SK-N-SH (cell line): ENCODE results near the gene RSRC1. TPM values are rescaled to one million over a fixed set of nuclear protein-coding genes. Genes with fewer than 3 reads are reported as not detected.

Experiments used
- CTCF ChIA-PET: fragments of 300-600, 350-600 bp; formaldehyde crosslinking; extraction: SDS; loops from one replicate; lab custom pipeline; 2021; lab: Yijun Ruan, JAX
- POLR2A ChIA-PET: fragments of 350-600 bp; sonication (Branson Sonifier 250); formaldehyde crosslinking; extraction: SDS; loops from one replicate; lab custom pipeline; 2020; ENCODE audit warnings: antibody characterized with exemption, inconsistent platforms; lab: Yijun Ruan, JAX
- DNase-seq: peaks from one replicate; pipeline ENCODE4 v3.0.0; 2012
- H2AFZ ChIP-seq: fragments of 200-600 bp; sonication (generic); 2 replicates; pipeline ENCODE4 v1.8.1; 2016; ENCODE audit warnings: antibody characterized with exemption, mild to moderate bottlenecking, low read depth
- H3F3A ChIP-seq: fragments of 200-600 bp; sonication (generic); replicated peaks from 2 replicates; pipeline ENCODE3; 2016; ENCODE audit warnings: antibody characterized with exemption, mild to moderate bottlenecking; ENCODE audit not compliant: insufficient read depth
- H3K27ac ChIP-seq, 2 experiments: fragments of 200-500 bp in 1 of 2; fragments of 200-600 bp in 1 of 2; sonication (Bioruptor generic) in 1 of 2; sonication (generic), shearing (Covaris generic) in 1 of 2; 2 replicates each; pipeline versions ENCODE4 v1.5.1 to v1.6.1; 2014 to 2016; ENCODE audit warnings: low read depth in 2 of 2, inconsistent platforms in 1 of 2, low read length in 1 of 2, mild to moderate bottlenecking in 1 of 2, mixed read lengths in 1 of 2
- H3K27me3 ChIP-seq: fragments of 200-600 bp; sonication (generic), shearing (Covaris generic); 2 replicates; pipeline ENCODE4 v1.6.1; 2016; ENCODE audit warnings: mixed run types; ENCODE audit not compliant: insufficient read depth
- H3K36me3 ChIP-seq, 2 experiments: fragments of 200-500 bp in 1 of 2; fragments of 200-600 bp in 1 of 2; sonication (Bioruptor generic) in 1 of 2; sonication (generic) in 1 of 2; replicated peaks in 1 of 2; 2 replicates each; pipeline versions ENCODE3 to v1.5.1; 2014 to 2016; ENCODE audit warnings: low read length in 1 of 2, mild to moderate bottlenecking in 1 of 2; ENCODE audit not compliant: insufficient read depth in 2 of 2, control insufficient read depth in 1 of 2
- H3K4me1 ChIP-seq, 2 experiments: fragments of 200-500 bp in 1 of 2; fragments of 200-600 bp in 1 of 2; sonication (Bioruptor generic) in 1 of 2; sonication (generic), shearing (Covaris generic) in 1 of 2; 2 replicates each; pipeline versions ENCODE4 v1.5.1 to v1.6.1; 2014 to 2016; ENCODE audit warnings: low read depth in 1 of 2, low read length in 1 of 2, mixed run types in 1 of 2; ENCODE audit not compliant: insufficient read depth in 2 of 2, control insufficient read depth in 1 of 2
- H3K4me2 ChIP-seq: fragments of 200-600 bp; sonication (generic), shearing (Covaris generic); 2 replicates; pipeline ENCODE4 v1.6.1; 2017; ENCODE audit warnings: mixed run types
- H3K4me3 ChIP-seq, 2 experiments: fragments of 200-500 bp in 1 of 2; fragments of 200-600 bp in 1 of 2; sonication (Bioruptor generic) in 1 of 2; sonication (generic), shearing (Covaris generic) in 1 of 2; 2 replicates each; pipeline versions ENCODE4 v1.5.1 to v1.8.1; 2014 to 2016; ENCODE audit warnings: low read depth in 2 of 2, inconsistent platforms in 1 of 2, low read length in 1 of 2, mild to moderate bottlenecking in 1 of 2, mixed read lengths in 1 of 2, moderate library complexity in 1 of 2
- H3K79me2 ChIP-seq: fragments of 200-600 bp; sonication (generic); 2 replicates; pipeline ENCODE4 v1.8.1; 2017; ENCODE audit warnings: mild to moderate bottlenecking; ENCODE audit not compliant: insufficient read depth
- H3K9ac ChIP-seq: fragments of 200-600 bp; sonication (generic); 2 replicates; pipeline ENCODE4 v1.6.1; 2017; ENCODE audit warnings: mixed run types
- H3K9me2 ChIP-seq: fragments of 200-600 bp; sonication (generic); 2 replicates; pipeline ENCODE4 v1.6.1; 2017; ENCODE audit warnings: mixed run types
- H3K9me3 ChIP-seq: fragments of 200-600 bp; sonication (generic); 2 replicates; pipeline ENCODE4 v1.6.1; 2017; ENCODE audit warnings: mixed run types, mild to moderate bottlenecking, moderate library complexity
- H4K20me1 ChIP-seq: fragments of 200-600 bp; sonication (generic); 2 replicates; pipeline ENCODE4 v1.6.1; 2017; ENCODE audit warnings: mild to moderate bottlenecking, mixed run types; ENCODE audit not compliant: insufficient read depth
- CHD2 ChIP-seq: fragments of 150-350 bp; IDR thresholded peaks from 2 replicates; pipeline ENCODE4 v1.6.1; 2018; ENCODE audit warnings: low read length; ENCODE audit not compliant: partially characterized antibody
- EP300 ChIP-seq, 2 experiments: IDR thresholded peaks; 2 replicates each; pipeline versions ENCODE4 v1.4.0 to v1.6.1; 2012; ENCODE audit warnings: borderline replicate concordance in 1 of 2, low read depth in 1 of 2, low read length in 1 of 2
- EZH2phosphoT487 ChIP-seq: fragments of 200-600 bp; sonication (generic); IDR thresholded peaks from 2 replicates; pipeline ENCODE4 v1.6.1; 2017; ENCODE audit warnings: low read depth, mixed run types, mild to moderate bottlenecking, antibody characterized with exemption, moderate library complexity, borderline replicate concordance
- FOSL2 ChIP-seq: IDR thresholded peaks from 2 replicates; pipeline ENCODE4 v1.4.0; 2012; ENCODE audit warnings: low read depth, mild to moderate bottlenecking, moderate library complexity, borderline replicate concordance
- FOXM1 ChIP-seq: IDR thresholded peaks from 2 replicates; pipeline ENCODE4 v1.4.0; 2012; ENCODE audit warnings: low read depth, mild to moderate bottlenecking
- GATA2 ChIP-seq: sonication (generic); formaldehyde crosslinking; IDR thresholded peaks from 2 replicates; pipeline ENCODE4 v1.5.0; 2020; ENCODE audit warnings: mild to moderate bottlenecking, missing genetic modification reagents
- IRF3 ChIP-seq: fragments of 150-350 bp; IDR thresholded peaks from 2 replicates; pipeline ENCODE4 v1.6.1; 2016; ENCODE audit warnings: mild to moderate bottlenecking, low read depth, low read length
- MEF2A ChIP-seq: IDR thresholded peaks from 2 replicates; pipeline ENCODE4 v1.4.0; 2012; ENCODE audit warnings: low read depth, borderline replicate concordance
- MXI1 ChIP-seq: IDR thresholded peaks from 2 replicates; pipeline ENCODE4 v1.6.1; 2012; ENCODE audit warnings: mild to moderate bottlenecking, low read depth, low read length, improper control_type of control experiment
- NFIC ChIP-seq: IDR thresholded peaks from 2 replicates; pipeline ENCODE4 v1.4.0; 2012; ENCODE audit warnings: borderline replicate concordance
- NRF1 ChIP-seq: IDR thresholded peaks from 2 replicates; pipeline ENCODE4 v1.6.1; 2012; ENCODE audit warnings: low read depth, mild to moderate bottlenecking, low read length
- POLR2AphosphoS5 ChIP-seq: IDR thresholded peaks from 2 replicates; pipeline ENCODE4 v1.6.1; 2012; ENCODE audit warnings: low read depth, low read length
- RFX5 ChIP-seq: IDR thresholded peaks from 2 replicates; pipeline ENCODE4 v1.6.1; 2012; ENCODE audit warnings: mild to moderate bottlenecking, improper control_type of control experiment, low read length
- RXRA ChIP-seq: IDR thresholded peaks from 2 replicates; pipeline ENCODE4 v1.4.0; 2012; ENCODE audit warnings: low read depth, mild to moderate bottlenecking, borderline replicate concordance
- WGBS: methylation state at CpG from one replicate; pipeline ENCODE4 v1.1.6; 2017; ENCODE audit warnings: low lambda C conversion rate; 5-methylcytosine and 5-hydroxymethylcytosine counted together
- polyA plus RNA-seq, 3 experiments: library from polyadenylated mRNA; depleted of rRNA; stranded (reverse); fragments of >200 nt; gene quantifications; 2 replicates each; pipeline ENCODE4 v1.2.3, GENCODE V29; 2012
- TF ChIP-seq, protein P1 (sequence below): fragments of 200-600 bp; sonication (generic); IDR thresholded peaks from 2 replicates; pipeline ENCODE4 v1.6.1; 2017; ENCODE audit warnings: antibody characterized with exemption, mild to moderate bottlenecking, moderate library complexity
- TF ChIP-seq, protein P2 (sequence below): IDR thresholded peaks from 2 replicates; pipeline ENCODE4; 2012

RSRC1 gene
- polyA plus RNA-seq, 1 of the 3 experiments (the other 2 are of a cell fraction), result 4.5 TPM

DNA sequence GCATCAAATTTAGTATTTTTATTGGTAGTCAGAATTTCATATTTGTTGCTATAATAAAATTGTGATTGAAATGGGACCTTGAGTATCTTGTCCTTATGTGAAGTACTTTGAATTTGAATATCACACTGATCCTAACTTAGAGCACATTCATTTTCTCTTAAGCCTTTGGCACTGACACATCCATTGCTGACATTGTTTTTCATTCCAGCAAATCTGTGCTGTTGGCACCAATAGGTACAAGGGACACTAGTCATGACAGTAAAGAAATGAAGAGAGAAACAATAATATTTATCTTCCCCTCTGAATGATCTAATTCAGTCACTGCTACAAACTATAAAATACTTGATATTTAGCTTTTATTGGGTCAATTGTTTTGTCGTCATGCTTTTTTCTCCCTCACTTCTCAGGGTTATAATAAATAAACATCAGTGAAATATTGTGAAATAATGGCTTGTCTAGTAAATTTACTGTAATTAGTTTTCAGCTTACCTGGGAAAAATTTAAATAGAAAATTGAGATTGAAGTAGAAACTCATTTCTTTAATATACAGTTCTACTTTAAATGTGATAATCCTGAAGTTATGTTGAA is 294.3 kb downstream of the RSRC1 start:
- no peaks in the 10 kb centered on the region for H3K79me2 ChIP-seq
- no peaks in the 10 kb centered on the region for H3K9me3 ChIP-seq
- POLR2A ChIA-PET, result no interaction called here
- no peaks in the 10 kb centered on the region for H3K36me3 ChIP-seq
- 95% methylated on average over 1 of the region's 1 CpG for WGBS
- DNase-seq, result no peak
- no peak overlapping the region for H3K4me3 ChIP-seq
- peaks cover 0 to 28% of the 10 kb centered on the region in 2 experiments; a peak in 2 of 4 replicates for H3K4me1 ChIP-seq
- CTCF ChIA-PET, result interaction anchor here (1.2 to 3.0 kb wide), 2 partner anchors 91 to 721 kb away, joined by 3 to 11 read pairs; no protein-coding TSS in a partner anchor
- no peak overlapping the region for H3K4me2 ChIP-seq
- H3K27ac ChIP-seq, result peak overlapping the region in 1 of 2 experiments; percentile 98; a peak in 2 of 4 replicates
- H3K9ac ChIP-seq, result no peak overlapping the region
- TF ChIP-seq RFX5, result 0 out of 2 replicates have a peak, but pooled peaks have one; percentile 21
- TF ChIP-seq, protein P1, sequence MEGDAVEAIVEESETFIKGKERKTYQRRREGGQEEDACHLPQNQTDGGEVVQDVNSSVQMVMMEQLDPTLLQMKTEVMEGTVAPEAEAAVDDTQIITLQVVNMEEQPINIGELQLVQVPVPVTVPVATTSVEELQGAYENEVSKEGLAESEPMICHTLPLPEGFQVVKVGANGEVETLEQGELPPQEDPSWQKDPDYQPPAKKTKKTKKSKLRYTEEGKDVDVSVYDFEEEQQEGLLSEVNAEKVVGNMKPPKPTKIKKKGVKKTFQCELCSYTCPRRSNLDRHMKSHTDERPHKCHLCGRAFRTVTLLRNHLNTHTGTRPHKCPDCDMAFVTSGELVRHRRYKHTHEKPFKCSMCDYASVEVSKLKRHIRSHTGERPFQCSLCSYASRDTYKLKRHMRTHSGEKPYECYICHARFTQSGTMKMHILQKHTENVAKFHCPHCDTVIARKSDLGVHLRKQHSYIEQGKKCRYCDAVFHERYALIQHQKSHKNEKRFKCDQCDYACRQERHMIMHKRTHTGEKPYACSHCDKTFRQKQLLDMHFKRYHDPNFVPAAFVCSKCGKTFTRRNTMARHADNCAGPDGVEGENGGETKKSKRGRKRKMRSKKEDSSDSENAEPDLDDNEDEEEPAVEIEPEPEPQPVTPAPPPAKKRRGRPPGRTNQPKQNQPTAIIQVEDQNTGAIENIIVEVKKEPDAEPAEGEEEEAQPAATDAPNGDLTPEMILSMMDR, result no peak
- H3K9me2 ChIP-seq, result no peaks in the 10 kb centered on the region
- no peaks in the 10 kb centered on the region for H3K27me3 ChIP-seq
- H3F3A ChIP-seq, result peaks cover 3% of the 10 kb centered on the region
- H4K20me1 ChIP-seq, result no peaks in the 10 kb centered on the region
- no peak overlapping the region for H2AFZ ChIP-seq

- H3K9me3 ChIP-seq, result no peaks in the 10 kb centered on the region
- POLR2A ChIA-PET, result interaction anchor here (0.6 kb wide), 1 partner anchor 392 kb away, joined by 3 read pairs; no protein-coding TSS in a partner anchor
- H3K27me3 ChIP-seq, result no peaks in the 10 kb centered on the region
- no peak for DNase-seq
- CTCF ChIA-PET, result interaction anchor here (0.6 to 1.3 kb wide), 3 partner anchors 29 to 873 kb away, joined by 3 to 5 read pairs (median 3); no protein-coding TSS in a partner anchor
- H3F3A ChIP-seq, result peaks cover 3% of the 10 kb centered on the region
- 98% methylated on average over 2 of the region's 2 CpGs for WGBS
- H3K27ac ChIP-seq, result peak overlapping the region in 1 of 2 experiments; percentile 72; a peak in 2 of 4 replicates
- no peaks in the 10 kb centered on the region for H3K9me2 ChIP-seq
- no peak overlapping the region for H3K4me3 ChIP-seq
- H3K36me3 ChIP-seq, result no peaks in the 10 kb centered on the region
- no peaks in the 10 kb centered on the region for H4K20me1 ChIP-seq
- no peak overlapping the region for H3K4me2 ChIP-seq
- no peak overlapping the region for H2AFZ ChIP-seq
- no peaks in the 10 kb centered on the region for H3K79me2 ChIP-seq
- H3K4me1 ChIP-seq, result peaks cover 0 to 28% of the 10 kb centered on the region in 2 experiments; a peak in 2 of 4 replicates
- TF ChIP-seq POLR2AphosphoS5, result no peak
- TF ChIP-seq FOXM1, result no peak
- no peak for TF ChIP-seq NRF1
- TF ChIP-seq GATA2 (CRISPR knock-in tag), result no peak
- TF ChIP-seq, protein P2, sequence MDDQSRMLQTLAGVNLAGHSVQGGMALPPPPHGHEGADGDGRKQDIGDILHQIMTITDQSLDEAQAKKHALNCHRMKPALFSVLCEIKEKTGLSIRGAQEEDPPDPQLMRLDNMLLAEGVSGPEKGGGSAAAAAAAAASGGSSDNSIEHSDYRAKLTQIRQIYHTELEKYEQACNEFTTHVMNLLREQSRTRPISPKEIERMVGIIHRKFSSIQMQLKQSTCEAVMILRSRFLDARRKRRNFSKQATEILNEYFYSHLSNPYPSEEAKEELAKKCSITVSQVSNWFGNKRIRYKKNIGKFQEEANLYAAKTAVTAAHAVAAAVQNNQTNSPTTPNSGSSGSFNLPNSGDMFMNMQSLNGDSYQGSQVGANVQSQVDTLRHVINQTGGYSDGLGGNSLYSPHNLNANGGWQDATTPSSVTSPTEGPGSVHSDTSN, result no peak
- TF ChIP-seq IRF3, result no peak
- TF ChIP-seq FOSL2, result no peak
- TF ChIP-seq EP300 (IDR thresholded peaks at IDR 0.05; ENCODE audit: borderline replicate concordance in 1 of 2, low read depth in 1 of 2, low read length in 1 of 2), result no peak
- TF ChIP-seq MEF2A, result no peak
- TF ChIP-seq RXRA, result no peak
- no peak for TF ChIP-seq MXI1
- no peak for TF ChIP-seq CHD2
- no peak for TF ChIP-seq EZH2phosphoT487
- no peak for TF ChIP-seq NFIC
- H3K9ac ChIP-seq, result no peak overlapping the region
Measured at GRCh38 chr3:158405507-158405906, 295.6 kb downstream of the RSRC1 start.
